Cerebellar cortex (tissue), 1 donor: ENCODE results near the gene GJB5.

ENCODE experiments used
- DNase-seq: peaks from one replicate; pipeline ENCODE4 v3.0.0-alpha.2; 2015; ENCODE audit warnings: low spot score

Gene GJB5

DNA sequence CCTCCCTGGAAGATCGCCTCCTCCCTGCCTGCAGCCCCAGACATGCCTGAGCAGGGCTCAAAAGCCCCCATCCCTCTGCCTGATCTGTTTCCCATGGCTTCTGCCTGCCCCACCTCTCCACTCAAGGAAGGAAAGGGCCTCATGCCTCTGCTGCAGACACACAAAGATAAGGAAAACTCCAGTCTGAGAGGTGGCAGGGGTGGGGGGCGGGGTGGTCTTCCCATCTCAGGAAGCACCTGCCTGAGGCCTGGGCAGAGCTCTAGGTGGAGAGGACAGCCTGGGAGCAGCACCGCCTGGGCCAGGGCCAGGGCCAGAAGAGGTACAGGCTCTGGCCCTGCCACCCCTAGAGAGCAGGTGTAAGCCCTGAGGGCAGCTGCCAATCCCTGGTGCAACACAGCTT, 22.1 kb downstream of the GJB5 start:
- DNase-seq = no peak

DNA sequence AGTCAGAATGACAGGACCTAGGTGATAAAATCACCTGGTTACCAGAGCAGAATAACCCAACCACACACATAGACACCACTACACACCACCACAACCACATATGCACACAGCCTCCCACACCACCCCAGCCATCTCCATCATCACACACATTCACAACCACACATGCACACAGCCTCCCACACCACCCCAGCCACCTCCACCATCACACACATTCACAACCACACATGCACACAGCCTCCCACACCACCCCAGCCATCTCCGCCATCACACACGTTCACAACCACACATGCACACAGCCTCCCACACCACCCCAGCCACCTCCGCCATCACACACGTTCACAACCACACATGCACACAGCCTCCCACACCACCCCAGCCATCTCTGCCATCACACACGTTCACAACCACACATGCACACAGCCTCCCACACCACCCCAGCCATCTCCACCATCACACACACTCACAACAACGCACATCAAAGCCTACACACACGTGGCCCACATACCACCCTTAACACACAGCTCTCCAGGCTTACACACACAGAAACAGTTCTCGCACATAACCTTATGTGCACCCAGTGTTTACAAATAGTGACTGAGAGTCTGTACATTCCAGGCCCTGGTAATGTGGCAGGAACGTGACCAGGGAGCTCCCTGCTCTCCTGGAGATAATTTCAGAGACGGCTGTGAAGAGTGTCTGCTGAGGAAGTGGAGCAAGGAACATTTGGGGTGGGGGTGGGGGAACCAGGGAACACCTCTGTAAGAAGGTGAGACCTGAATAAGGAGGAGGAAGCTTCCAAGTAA, 22.9 kb downstream of the GJB5 start:
- DNase-seq = no peak

- no peak for DNase-seq
These were observed 23.5 kb downstream of the GJB5 start for GRCh38 chr1:34778381-34778780.

GRCh38 chr1:34779005-34779404, 24.2 kb downstream of the GJB5 start:
- no peak for DNase-seq

DNA sequence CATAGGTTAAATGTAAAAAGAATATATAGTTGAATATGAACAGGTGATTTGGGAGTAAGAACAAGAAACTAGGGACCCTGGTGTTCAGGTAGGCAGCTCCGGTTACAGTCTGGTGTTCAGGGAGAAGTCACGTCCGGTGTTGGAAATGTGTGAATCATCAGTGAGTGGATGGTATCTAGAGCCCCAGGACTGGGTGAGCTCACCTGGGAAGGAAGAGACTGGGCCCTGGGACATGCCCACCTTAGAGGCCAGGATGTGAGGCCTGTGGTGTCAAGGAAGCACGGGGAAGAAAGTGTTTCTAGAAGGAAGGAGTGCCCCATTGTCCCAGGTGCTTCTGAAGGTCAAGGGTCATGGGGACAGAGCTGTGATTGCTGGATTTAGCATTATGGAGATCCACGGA, 24.7 kb downstream of the GJB5 start:
- DNase-seq = no peak

DNA sequence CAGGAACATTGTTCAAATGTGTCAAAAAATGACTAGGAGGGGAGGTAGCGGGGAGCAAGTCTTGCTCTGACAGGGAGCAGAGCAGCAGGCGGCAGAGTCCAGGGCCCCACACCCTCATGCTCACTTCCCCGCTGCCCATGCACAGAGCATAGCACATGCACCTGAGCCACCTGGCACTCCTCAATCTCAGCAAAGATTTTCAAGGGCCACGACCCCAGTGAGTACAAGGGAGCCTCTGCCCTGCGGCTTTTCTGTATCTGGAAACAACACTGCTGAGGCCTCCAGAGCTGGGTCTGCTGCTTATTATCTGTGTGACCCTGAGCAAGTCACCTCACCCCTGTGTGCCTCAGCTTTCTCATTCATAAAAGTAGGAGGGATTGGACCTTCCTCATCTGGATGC, 25.1 kb downstream of the GJB5 start:
- no peak for DNase-seq

DNA sequence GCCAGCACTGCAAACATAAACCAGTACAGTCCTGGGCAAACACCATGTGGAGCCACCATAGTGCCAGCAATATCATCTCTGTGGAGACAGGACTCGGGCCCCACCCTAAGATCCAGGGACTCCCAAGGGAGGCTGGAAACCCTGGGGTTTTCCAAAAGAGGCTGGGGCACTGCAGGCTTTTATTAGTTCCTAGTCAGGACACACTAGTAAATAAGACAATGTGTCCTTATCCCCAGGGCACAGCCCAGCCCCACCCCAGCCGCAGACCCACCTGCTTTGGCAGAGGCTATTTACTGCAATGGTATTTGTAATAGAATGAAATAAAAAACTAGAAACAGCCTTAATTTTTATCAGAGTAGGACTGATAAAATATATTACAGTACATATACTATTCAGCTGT, 25.7 kb downstream of the GJB5 start:
- no peak for DNase-seq

- DNase-seq = no peak
These were observed 26.4 kb downstream of the GJB5 start, which contains the start of gene GJB3 for GRCh38 chr1:34781071-34781843. Gene GJB3 (plus strand): TSS chr1:34781214. CDS start chr1:34784763, 3,549 bp downstream.

GRCh38 chr1:34781844-34782391, 27.1 kb downstream of the GJB5 start:
- DNase-seq = no peak

DNA sequence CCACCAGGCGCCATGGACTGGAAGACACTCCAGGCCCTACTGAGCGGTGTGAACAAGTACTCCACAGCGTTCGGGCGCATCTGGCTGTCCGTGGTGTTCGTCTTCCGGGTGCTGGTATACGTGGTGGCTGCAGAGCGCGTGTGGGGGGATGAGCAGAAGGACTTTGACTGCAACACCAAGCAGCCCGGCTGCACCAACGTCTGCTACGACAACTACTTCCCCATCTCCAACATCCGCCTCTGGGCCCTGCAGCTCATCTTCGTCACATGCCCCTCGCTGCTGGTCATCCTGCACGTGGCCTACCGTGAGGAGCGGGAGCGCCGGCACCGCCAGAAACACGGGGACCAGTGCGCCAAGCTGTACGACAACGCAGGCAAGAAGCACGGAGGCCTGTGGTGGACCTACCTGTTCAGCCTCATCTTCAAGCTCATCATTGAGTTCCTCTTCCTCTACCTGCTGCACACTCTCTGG, 29.9 kb downstream of the GJB5 start:
- no peak for DNase-seq

DNA sequence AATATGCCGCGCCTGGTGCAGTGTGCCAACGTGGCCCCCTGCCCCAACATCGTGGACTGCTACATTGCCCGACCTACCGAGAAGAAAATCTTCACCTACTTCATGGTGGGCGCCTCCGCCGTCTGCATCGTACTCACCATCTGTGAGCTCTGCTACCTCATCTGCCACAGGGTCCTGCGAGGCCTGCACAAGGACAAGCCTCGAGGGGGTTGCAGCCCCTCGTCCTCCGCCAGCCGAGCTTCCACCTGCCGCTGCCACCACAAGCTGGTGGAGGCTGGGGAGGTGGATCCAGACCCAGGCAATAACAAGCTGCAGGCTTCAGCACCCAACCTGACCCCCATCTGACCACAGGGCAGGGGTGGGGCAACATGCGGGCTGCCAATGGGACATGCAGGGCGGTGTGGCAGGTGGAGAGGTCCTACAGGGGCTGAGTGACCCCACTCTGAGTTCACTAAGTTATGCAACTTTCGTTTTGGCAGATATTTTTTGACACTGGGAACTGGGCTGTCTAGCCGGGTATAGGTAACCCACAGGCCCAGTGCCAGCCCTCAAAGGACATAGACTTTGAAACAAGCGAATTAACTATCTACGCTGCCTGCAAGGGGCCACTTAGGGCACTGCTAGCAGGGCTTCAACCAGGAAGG, 30.5 kb downstream of the GJB5 start:
- DNase-seq = no peak

GRCh38 chr1:34785875-34786470, 31.1 kb downstream of the GJB5 start:
- no peak for DNase-seq

DNA sequence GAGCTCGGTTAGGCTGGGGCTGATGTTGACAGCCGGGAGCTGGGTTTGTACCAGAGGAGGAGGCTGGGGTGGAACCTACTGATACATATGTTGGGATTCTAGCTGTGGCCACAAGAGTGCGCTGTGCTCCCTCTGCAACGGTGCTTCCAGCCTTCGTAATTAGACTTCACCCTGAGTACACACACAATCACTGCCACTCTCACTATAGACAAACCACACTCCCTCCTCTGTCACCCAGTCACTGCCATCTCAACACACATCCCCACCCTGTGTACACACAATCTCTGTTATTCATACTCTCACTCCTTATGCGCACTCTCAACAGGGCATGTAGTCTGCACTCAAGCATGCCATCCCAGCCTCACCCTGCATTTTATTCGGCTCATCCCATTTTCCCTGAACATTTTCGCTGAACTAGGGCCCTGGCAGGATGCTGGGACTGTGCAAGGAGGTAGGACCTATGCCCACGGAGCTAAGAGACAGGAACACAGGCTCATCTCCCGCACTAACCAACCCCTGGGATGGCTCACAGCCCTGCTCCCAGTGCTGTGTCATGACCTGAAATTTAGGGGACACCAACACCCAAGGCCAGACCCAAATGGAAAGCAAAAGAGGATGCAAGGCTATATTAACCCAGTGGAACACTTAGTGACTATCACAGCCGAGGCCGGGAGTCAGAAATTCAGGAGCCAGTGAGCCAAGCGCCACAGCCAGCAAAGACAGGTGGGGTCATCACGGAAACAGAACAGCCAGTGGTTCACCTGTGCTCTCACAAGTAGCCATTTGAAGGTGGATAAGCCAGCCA, 31.9 kb downstream of the GJB5 start:
- peak; percentile 80 for DNase-seq

- DNase-seq = peak; percentile 14
These were observed 32.9 kb downstream of the GJB5 start for GRCh38 chr1:34787461-34788420.

DNA sequence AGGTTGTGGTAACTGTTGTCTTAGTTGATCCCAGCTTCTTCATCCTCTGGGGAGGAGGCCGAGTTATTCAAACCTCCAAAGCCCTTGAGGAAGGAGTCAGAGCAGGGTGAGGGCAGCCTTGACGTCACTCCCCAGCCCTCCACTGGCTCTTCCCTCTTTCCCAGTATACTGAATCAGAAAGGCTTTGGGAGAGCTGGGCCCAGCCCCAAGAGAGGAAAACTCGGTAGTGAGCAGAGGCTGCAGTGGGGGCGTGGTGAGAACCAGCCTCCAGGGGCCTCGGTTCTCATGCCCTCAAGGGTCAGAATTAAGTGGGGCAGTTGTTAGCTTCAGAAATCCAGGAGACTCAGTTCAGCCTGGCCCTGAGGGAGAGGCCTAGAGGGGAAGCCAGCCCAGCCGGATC, 36.1 kb downstream of the GJB5 start:
- no peak for DNase-seq

DNA sequence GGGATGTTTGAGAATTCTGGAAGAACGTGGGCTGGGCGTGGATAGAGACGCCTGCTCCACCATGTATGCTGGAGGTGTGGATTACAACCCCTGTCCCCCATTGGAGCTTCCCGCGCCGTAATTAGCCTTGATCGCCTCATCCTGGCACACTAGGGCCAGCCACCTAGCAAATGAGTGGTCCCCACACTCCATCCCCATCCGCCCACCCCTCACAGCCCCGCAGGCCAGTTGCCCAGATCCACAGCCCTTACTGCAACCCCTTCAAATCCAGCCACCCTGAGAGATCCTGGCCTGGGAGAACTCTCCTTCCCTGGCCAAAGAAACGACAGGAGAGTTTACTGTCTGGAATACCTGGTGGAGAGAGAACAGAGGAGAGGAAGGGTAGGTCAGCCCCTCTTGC, 37.6 kb downstream of the GJB5 start:
- no peak for DNase-seq

- DNase-seq = no peak
These were observed 38.3 kb downstream of the GJB5 start, which contains the start of gene GJA4 for GRCh38 chr1:34792868-34793727. Gene GJA4 (plus strand): TSS chr1:34792999. CDS start chr1:34794214, 1,215 bp downstream.

- no peak for DNase-seq
These were observed 39.3 kb downstream of the GJB5 start for GRCh38 chr1:34794001-34794789.
